NK-92 treated with Interleukin-12 subunit alpha and Interleukin-12 subunit beta, amount 100 ng/mL, for 24 hours (cell line): ENCODE results near the gene PLPPR3.

Source experiments
- DNase-seq: peaks from one replicate; lab custom pipeline; 2025; lab: John Stamatoyannopoulos, UW

PLPPR3 gene

GRCh38 chr19:776549-776948, 45.2 kb downstream of the PLPPR3 start:
- DNase-seq, result no peak

DNA sequence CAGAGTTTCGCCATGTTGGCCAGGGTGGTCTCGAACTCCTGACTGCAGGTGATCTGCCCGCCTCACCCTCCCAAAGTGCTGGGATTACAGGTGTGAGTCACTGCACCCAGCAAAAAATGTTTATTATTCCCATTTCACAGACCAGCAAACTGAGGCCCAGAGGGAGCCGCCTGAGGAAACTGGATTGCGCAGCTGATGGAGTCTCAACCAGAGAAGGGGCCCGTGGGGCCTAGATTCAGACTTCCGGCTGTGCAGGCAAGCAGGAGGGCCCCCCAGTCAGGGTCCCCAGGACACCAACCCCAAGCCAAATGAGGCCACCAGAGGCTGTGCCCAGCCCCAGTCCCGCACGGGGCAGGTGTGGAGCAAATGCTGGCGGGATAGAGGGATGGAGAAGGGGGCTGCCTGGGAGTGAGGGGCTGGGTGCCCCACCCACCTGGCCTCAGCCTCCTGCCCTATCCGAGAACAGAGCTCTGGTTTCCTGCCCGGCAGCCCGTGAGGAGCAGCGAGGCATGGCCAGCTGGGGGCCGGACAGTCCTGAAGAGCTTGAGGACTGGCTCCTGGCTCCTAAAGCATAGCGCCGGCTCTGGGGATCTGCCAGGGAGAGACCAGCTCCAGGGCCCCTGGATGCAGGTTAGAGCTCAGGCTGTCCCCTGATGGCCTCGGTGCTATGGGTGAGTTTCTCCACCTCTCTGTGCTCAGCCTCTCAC, 48.9 kb downstream of the PLPPR3 start:
- DNase-seq, result no peak

DNA sequence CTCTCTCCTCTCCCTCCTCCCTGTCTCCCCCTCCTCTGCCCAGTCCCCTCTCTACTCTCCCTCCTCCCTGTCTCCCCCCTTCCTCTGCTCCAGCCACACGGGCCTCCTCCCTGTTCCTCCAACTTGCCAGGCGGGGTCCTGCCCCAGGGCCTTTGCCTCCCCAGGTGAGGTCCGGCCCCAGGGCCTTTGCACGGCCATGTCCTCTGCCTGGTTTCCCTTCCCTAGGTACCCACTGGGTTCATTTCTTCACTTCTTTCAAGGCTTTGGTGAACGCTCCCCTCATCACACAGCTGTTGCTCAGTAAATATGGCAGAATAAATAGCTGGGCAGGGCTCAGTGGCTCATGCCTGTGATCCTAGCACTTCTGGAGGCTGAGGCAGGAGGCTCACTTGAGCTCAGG, 49.7 kb downstream of the PLPPR3 start:
- no peak for DNase-seq

GRCh38 chr19:771332-771785, 50.4 kb downstream of the PLPPR3 start:
- DNase-seq, result no peak

GRCh38 chr19:769616-770015, 52.1 kb downstream of the PLPPR3 start:
- DNase-seq, result no peak

DNA sequence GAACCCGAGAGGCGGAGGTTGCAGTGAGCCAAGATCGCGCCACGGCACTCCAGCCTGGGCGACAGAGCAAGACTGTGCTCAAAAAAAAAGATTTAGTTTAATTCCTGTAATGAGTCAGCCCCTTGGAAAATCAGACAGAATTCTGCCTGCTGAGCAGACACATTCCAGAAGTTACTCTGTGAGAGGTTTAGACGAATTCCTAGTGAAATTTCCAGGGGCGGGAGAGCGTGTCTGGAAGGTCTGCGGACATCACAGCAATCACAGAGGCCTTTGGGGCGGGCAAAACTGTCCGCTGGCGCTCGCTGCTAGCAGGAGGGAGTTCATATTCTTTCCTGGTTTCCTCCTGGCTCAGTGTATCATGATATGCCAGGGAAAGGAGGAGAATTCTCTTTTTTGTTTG, 53.3 kb downstream of the PLPPR3 start:
- no peak for DNase-seq

DNA sequence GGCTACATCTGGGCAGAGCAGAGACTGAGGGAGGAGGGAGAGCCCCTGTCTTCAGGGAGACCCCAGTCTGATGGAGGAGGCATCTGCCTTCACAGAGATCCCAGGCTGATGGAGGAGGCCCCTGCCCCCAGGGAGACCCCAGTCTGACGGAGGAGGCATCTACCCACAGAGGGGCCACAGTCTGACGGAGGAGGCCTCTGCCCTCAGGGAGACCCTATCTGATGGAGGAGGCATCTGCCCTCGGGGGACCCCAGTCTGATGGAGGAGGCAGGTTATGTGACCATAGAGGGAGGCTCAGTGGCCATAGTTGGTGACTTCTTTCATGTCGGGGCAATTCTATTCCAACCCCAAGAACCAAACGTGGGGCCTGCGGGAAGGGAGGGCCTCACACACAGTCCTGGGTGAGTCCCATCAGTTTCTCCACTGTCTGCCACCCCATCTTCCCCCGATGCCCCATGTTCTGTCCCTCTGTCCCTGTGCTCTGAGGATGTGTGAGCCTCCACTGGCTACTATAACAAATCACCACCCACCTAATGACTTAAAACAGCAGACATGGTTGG, 56.5 kb downstream of the PLPPR3 start:
- no peak for DNase-seq

DNA sequence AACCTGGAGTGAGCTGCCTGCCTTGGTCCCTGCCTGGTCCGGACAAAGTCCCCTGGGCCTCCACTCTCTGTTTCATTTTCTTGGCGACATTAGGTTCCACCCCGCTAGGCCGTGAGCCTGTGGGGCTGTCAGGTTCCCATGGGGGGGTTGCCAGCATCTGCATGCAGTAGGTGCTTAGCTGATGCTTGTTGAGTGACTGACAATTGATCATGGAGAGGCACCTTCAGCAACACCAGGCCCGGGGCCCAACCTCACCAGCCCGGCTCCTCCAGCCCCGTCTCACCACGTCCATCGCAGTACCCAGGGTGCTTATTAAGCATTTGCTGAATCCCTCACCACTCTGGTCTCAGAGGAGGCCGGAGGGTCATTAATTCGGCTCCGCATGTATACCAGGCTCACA, 57.5 kb downstream of the PLPPR3 start:
- DNase-seq, result no peak

DNA sequence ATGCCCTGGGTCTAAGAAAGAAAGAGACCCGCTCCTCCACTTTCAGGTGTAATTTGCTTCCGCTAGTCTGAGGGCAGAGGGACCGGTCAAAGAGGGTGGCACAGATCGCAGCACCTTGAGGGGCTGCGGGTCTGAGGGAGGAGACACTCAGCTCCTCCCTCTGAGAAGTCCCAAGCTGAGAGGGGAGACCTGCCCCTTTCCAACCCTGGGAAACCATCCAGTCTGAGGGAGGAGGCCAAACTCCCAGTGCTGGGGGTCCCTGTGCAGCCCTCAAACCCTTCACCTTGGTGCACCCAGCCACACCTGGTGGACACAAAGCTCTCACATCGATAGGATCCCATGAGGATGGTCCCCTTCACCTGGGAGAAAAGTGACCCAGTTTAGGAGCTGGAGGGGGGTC, 57.9 kb downstream of the PLPPR3 start:
- DNase-seq, result no peak

- DNase-seq, result no peak
Measured at GRCh38 chr19:763181-763580, 58.6 kb downstream of the PLPPR3 start.
